IgD-negative memory B cell (primary cell): ENCODE results near the gene TASOR2. TPM values are rescaled to one million over a fixed set of nuclear protein-coding genes. Genes with fewer than 3 reads are reported as not detected.
A peak's percentile ranks its signal among the peaks of the same experiment; 100 is the strongest.

Experiments
- H3K27ac Mint-ChIP-seq, 3 donors: one replicate each; pipeline ENCODE4 v1.8.0; 2020 to 2022; ENCODE audit warnings: mild to moderate bottlenecking in 3 of 3, mixed read lengths in 3 of 3, moderate library complexity in 1 of 3
- H3K27me3 Mint-ChIP-seq: one replicate; pipeline ENCODE4 v1.8.0; 2021; ENCODE audit warnings: mixed read lengths
- H3K36me3 Mint-ChIP-seq: one replicate; pipeline ENCODE4 v1.8.0; 2020; ENCODE audit warnings: mild to moderate bottlenecking, mixed read lengths
- H3K4me1 Mint-ChIP-seq, 3 donors: one replicate each; pipeline ENCODE4 v1.8.0; 2020 to 2022; ENCODE audit warnings: mixed read lengths in 3 of 3, mild to moderate bottlenecking in 1 of 3
- H3K4me3 Mint-ChIP-seq, 4 donors: one replicate each; pipeline ENCODE4 v1.8.0; 2020 to 2022; ENCODE audit warnings: mild to moderate bottlenecking in 4 of 4, mixed read lengths in 4 of 4, moderate library complexity in 3 of 4
- H3K9me3 Mint-ChIP-seq, 3 donors: one replicate each; pipeline ENCODE4 v1.8.0; 2020 to 2021; ENCODE audit warnings: mixed read lengths in 3 of 3, mild to moderate bottlenecking in 1 of 3
- polyA plus RNA-seq: library from polyadenylated mRNA; unstranded; fragments of 300-500 nt; fragmentation: Illumina TruSeq; gene quantifications from one replicate; pipeline ENCODE4 v1.2.3, GENCODE V29; 2021

The TASOR2 gene
- polyA plus RNA-seq, 1 donor from 2014 or later, result 12.2 TPM

DNA sequence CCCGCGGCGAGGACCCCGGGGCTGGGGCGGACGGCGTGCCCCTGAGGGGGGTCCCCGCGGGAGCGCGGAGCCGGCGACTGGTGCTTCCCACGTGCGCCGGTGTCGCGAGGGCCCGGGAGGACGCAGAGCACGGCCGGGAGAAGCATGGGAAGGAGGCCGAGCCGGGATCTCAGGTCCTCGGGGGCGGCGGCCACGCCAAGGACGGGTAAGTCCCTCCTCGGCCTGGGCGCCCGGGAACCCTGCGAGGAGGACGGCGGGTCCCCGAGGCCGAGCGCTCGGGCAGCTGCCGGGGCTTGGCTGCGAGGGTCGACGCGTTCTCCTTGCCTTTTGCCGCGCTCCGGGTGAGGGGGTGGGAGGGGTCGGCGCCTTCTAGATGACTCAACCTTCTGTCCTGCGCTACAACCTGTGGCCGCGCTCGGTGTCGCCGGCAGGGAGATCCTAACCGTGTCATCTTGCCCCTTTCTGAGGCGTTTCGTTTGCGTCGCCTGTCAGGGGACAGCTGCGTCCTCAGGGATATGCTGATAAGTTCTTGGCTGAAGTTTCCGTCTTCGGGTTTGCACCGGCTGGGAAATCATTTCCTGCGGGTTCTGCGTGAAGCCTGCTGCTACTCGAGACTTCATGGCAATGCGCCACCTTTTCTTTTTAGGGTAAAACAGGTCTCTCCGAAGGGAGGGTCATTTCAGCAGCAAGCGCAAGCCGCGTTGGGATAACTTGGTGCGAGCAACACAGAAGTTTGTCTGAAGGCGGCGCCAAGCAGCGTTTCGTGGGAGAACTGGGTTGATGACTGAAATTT is 529 bp downstream of the TASOR2 start:
- Mint-ChIP-seq H3K4me3 (peak overlapping the region; percentile 91 to 97 (median 95)), H3K36me3 (no peaks in the 10 kb centered on the region), H3K27ac (peak overlapping the region; percentile 91 to 96 (median 92)), H3K27me3 (no peaks in the 10 kb centered on the region), H3K4me1 (peaks cover 19 to 39% (median 31%) of the 10 kb centered on the region in 3 donors), H3K9me3 (no peaks in the 10 kb centered on the region)

DNA sequence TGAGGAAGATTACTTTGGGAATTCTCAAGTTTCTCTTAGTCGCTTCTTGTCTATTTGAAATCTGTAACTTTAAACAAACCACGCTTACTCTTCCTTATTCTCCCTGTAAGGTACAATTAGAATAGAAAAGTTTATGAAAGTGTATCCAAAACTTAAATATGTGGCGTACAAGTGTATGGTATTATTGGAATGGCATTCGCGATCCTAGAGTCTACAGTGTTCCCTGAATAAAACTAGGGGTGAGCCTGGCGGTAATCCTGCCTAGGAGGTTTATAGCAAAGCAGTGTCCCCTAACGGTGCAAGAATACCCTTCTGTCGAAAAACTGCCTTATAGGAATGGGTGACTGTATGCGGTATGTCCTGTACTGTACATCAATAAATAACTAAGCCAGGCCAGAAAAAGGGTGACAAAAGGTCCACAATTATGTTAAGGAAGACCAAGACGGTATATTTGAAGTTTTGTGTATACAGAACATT is 1.2 kb downstream of the TASOR2 start:
- Mint-ChIP-seq H3K4me1 (peaks cover 23 to 42% (median 31%) of the 10 kb centered on the region in 3 donors), H3K9me3 (no peaks in the 10 kb centered on the region), H3K4me3 (peak overlapping the region; percentile 91 to 97 (median 95)), H3K27me3 (no peaks in the 10 kb centered on the region), H3K27ac (peak overlapping the region; percentile 91 to 95 (median 92)), H3K36me3 (no peaks in the 10 kb centered on the region)

DNA sequence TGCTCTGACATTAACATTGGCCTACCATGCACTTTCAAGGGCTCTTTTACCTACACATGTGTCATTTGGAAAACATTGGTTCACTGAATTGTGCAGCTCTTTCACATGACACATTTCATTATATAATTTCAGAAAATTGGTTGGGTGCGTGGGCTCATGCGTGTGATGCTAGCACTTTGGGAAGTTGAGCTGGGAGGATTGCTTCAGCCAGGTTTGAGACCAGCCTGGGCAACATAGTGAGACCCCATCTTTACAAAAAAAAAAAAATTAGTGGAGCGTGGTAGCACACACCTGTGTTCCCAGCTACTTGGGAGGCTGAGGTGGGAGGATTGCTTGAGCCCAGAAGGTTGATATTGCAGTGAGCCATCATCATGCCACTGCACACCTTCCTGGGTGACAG is 3.9 kb downstream of the TASOR2 start:
- peak overlapping the region in 2 of 3 donors; percentile 26 to 88 for H3K27ac Mint-ChIP-seq
- no peaks in the 10 kb centered on the region for H3K27me3 Mint-ChIP-seq
- H3K4me1 Mint-ChIP-seq, result peaks cover 38 to 48% (median 48%) of the 10 kb centered on the region in 3 donors
- H3K4me3 Mint-ChIP-seq, result peak overlapping the region in 3 of 4 donors; percentile 31 to 65 (median 63)
- H3K36me3 Mint-ChIP-seq, result no peaks in the 10 kb centered on the region
- no peaks in the 10 kb centered on the region for H3K9me3 Mint-ChIP-seq

DNA sequence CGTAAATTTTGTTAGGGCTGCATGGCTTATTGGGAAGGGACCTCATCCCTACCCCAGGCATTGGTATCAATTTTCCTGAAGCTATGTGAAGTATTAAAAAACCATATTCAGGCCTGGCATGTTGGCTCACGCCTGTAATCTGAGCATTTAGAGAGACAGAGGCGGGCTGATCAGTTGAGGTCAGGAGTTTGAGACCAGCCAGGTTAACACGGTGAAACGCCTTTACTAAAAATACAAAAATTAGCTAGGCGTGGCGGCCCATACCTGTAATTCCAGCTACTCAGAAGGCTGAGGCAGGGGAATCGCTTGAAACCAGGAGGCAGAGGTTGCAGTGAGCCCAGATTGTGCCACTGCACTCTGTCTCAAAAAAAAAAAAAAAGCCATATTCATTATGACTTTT is 7.1 kb downstream of the TASOR2 start:
- Mint-ChIP-seq H3K4me3 (peak overlapping the region in 3 of 4 donors; percentile 22 to 81 (median 61)), H3K27me3 (no peaks in the 10 kb centered on the region), H3K4me1 (peaks cover 43 to 52% (median 50%) of the 10 kb centered on the region in 3 donors), H3K36me3 (no peaks in the 10 kb centered on the region), H3K9me3 (no peaks in the 10 kb centered on the region), H3K27ac (peak overlapping the region in 2 of 3 donors; percentile 84 to 95)

DNA sequence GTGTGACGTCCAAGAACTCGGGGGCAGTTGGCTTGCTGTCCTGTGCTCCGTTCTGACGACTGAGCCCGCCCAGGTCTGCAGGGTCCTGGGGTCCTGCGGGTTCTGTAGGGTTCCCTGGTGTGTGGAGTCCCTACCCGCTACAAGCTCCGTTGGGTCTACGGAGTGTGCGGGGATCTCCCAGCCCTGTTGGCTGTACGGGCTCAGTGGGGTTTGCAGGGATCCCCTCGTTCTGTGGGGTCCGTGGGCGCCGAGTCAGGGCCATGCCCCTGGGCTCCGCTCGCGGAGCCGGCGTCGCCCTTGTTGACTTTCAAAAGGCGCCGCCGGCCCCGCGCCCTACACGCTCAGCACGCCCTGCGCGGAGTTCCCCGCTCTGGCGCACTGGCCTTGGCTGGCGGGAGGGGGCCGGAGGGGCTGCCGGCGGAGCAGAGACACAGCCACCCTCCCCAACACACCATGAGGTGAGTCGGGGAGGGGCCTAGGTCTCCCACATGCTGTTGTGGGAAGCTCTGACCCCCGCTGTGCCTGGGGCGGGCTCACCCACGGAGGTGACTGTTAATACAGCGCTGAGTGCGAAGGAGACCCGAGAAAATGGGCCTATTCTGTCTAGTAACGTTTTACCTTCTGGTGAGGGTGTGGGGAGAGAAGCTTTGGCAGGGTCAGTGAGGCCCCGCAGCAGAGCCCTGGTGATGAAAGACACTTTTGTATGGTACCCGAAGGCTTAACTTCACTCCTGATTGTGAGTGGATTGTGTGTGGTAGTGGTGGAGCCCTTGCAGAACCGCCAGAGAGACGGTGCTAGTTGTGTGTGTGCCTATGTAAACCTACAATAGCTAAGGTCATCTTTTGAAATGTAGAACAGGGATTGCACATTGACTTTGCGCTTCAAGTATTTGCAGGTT is 8.1 kb downstream of the TASOR2 start:
- Mint-ChIP-seq H3K36me3 (no peaks in the 10 kb centered on the region), H3K27me3 (no peaks in the 10 kb centered on the region)

DNA sequence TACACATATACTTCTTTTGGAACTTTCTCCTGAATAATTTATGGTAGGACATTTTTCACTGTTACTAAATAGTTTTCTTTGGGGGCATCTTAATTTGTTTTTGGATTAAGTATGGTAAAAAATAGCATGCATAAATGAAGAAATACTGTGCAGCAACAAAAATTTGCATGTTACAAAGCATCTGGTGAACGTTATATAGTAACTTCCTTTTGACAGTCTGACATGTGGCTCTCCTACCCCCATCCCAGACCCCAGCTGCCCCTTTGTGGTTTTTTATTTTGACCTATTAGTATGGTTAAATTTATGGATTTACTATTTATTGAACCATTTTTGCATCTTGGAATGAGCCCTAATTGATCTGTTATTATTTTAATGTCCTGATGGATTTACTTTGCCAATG is 9.9 kb downstream of the TASOR2 start:
- H3K4me1 Mint-ChIP-seq, result peaks cover 43 to 53% (median 46%) of the 10 kb centered on the region in 3 donors
- H3K4me3 Mint-ChIP-seq, result peak overlapping the region in 2 of 4 donors; percentile 18 to 77

More for the DNA sequence above, 8.1 kb downstream of the TASOR2 start:
- Mint-ChIP-seq H3K9me3 (no peaks in the 10 kb centered on the region), H3K4me3 (peak overlapping the region; percentile 22 to 92 (median 78)), H3K27ac (peak overlapping the region; percentile 84 to 95 (median 90)), H3K4me1 (peaks cover 46 to 60% (median 50%) of the 10 kb centered on the region in 3 donors)

DNA sequence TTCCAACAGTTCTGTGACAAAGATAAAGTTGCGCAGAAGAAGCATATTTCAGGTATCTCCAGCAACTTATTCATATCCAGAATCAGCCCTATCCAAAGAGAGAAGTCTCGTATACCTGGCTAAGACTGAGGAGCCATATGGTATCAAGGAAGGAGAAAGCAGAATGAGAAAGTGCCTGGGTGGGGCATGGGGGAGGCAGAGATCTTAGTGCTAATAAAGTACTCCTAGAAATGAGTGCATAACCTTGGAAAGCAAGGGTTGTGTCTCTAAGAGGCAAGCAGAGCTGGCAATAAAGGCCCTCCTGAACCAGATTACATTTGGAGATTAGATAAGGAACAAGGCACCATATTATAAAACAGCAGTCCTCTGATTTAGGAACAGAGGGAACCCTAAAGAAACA is 12.7 kb downstream of the TASOR2 start:
- H3K4me1 Mint-ChIP-seq, result peaks cover 31 to 47% (median 39%) of the 10 kb centered on the region in 3 donors
- no peak overlapping the region for H3K4me3 Mint-ChIP-seq
- no peaks in the 10 kb centered on the region for H3K9me3 Mint-ChIP-seq
- no peak overlapping the region for H3K27ac Mint-ChIP-seq
- H3K36me3 Mint-ChIP-seq, result no peaks in the 10 kb centered on the region
- H3K27me3 Mint-ChIP-seq, result no peaks in the 10 kb centered on the region

More for the DNA sequence above, 9.9 kb downstream of the TASOR2 start:
- Mint-ChIP-seq H3K27ac (no peak overlapping the region), H3K36me3 (no peaks in the 10 kb centered on the region), H3K27me3 (no peaks in the 10 kb centered on the region), H3K9me3 (no peaks in the 10 kb centered on the region)

DNA sequence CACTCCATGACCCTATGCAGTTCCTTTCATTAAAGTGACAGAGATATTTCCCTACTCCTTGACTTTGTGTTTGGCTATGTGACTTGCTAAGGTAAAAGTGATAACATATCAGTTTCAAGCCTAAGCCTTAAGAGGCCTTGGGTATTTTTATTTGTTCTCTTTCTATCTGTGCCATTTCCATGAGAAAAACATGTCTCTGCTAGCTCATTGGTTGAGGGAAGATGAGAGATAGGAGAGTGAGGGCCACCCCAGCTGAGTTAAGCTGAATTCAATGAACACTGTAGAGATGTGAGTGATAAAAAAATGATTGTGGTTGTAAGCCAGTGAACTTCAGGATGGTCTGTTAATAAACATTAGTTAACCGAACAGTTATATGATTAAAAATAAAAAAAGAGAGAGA is 13.4 kb downstream of the TASOR2 start:
- Mint-ChIP-seq H3K36me3 (no peaks in the 10 kb centered on the region), H3K4me1 (peaks cover 30 to 44% (median 36%) of the 10 kb centered on the region in 3 donors), H3K27me3 (no peaks in the 10 kb centered on the region), H3K9me3 (no peaks in the 10 kb centered on the region), H3K27ac (no peak overlapping the region), H3K4me3 (peak overlapping the region in 2 of 4 donors; percentile 29 to 52)

DNA sequence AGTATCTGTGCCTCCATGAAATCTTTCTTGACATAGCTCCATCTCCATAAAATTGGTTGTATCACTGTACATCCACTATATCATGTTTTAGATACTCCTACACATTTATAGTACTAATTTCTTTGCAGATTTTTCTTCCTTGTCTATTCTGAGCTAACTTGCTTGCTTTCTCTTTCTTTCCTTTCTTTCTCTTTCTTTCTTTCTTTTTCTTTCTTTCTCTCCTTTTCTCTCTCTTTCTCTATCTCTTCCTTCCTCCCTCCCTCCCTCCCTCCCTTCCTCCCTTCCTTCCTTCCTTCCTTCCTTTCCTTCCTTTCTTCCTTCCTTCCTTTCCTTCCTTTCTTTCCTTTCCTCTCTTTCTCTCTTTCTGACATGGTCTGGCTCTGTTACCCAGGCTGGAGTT is 23.7 kb downstream of the TASOR2 start:
- Mint-ChIP-seq H3K4me3 (no peak overlapping the region), H3K27ac (no peak overlapping the region), H3K9me3 (peaks cover 0 to 3% (median 0%) of the 10 kb centered on the region in 3 donors), H3K36me3 (peaks cover 4% of the 10 kb centered on the region), H3K27me3 (no peaks in the 10 kb centered on the region), H3K4me1 (peaks cover 42 to 56% (median 46%) of the 10 kb centered on the region in 3 donors)

DNA sequence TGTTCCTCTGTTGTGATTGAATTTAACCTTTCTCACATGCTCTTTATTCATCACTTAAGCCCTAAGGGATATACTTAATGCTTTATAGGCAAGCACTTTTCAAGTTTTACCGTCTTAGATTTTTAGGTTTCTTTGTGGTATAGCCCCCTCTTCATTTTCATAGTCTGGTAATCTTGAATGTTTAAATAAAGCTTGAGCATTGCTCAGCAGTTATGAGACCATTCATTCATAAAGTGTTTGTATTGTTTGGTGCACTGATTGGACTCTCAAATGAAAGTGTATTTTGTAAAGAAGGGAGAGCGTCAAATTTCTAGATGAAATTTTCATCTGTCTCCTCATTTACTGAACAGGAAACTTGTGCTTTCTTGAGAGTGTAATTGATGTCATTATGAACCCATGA is 25.2 kb downstream of the TASOR2 start:
- Mint-ChIP-seq H3K27ac (no peak overlapping the region), H3K27me3 (no peaks in the 10 kb centered on the region), H3K4me1 (peaks cover 45 to 61% (median 46%) of the 10 kb centered on the region in 3 donors), H3K4me3 (peak overlapping the region in 3 of 4 donors; percentile 3 to 54 (median 39)), H3K36me3 (peaks cover 4% of the 10 kb centered on the region), H3K9me3 (peaks cover 0 to 3% (median 0%) of the 10 kb centered on the region in 3 donors)

DNA sequence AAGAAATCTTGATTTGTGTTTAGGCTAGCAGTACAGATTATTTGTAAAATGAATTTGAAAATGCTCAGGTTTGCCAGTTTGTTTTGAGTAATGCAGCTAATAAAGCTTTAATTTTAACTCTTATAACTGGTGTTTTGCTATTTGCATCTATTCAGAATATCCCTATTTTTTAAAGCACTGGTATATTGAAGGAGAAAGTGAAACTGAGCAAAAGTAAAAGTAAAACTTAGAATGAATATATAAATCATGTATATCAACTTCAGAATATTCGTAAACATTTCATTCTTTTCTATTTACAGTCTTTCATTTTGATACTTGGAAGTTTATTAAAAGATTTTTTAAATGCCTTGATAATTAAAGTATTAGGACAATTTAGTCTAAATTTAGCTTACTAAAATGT is 26.2 kb downstream of the TASOR2 start:
- Mint-ChIP-seq H3K4me3 (peak overlapping the region in 3 of 4 donors; percentile 54 to 86 (median 81)), H3K36me3 (peaks cover 4% of the 10 kb centered on the region), H3K27me3 (no peaks in the 10 kb centered on the region), H3K9me3 (peaks cover 0 to 3% (median 0%) of the 10 kb centered on the region in 3 donors), H3K4me1 (peaks cover 46 to 65% (median 49%) of the 10 kb centered on the region in 3 donors), H3K27ac (no peak overlapping the region)

DNA sequence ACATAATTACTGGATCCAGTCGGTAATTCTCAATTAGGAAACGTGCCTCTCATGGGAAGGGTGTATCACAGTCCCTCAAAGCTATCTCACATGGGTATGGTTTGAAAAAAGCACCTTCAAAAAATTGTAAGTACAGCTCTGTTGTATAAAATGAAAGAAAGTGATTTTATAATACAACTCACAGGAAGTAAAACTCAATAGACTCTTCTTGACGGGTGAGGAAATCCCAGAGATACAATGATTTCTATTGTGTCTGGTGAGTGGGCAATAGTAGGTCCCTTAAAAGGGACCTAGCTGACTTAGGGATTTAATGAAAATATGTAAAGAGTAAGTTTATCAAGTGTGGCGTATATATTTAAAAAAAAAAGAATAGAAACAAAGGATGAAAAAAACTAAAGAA is 27.0 kb downstream of the TASOR2 start:
- peak overlapping the region in 3 of 4 donors; percentile 59 to 86 (median 81) for H3K4me3 Mint-ChIP-seq
- peaks cover 44 to 72% (median 54%) of the 10 kb centered on the region in 3 donors for H3K4me1 Mint-ChIP-seq
- H3K9me3 Mint-ChIP-seq, result peaks cover 0 to 3% (median 0%) of the 10 kb centered on the region in 3 donors
- H3K27me3 Mint-ChIP-seq, result no peaks in the 10 kb centered on the region
- peak overlapping the region in 1 of 3 donors; percentile 36 for H3K27ac Mint-ChIP-seq
- H3K36me3 Mint-ChIP-seq, result peaks cover 4% of the 10 kb centered on the region

DNA sequence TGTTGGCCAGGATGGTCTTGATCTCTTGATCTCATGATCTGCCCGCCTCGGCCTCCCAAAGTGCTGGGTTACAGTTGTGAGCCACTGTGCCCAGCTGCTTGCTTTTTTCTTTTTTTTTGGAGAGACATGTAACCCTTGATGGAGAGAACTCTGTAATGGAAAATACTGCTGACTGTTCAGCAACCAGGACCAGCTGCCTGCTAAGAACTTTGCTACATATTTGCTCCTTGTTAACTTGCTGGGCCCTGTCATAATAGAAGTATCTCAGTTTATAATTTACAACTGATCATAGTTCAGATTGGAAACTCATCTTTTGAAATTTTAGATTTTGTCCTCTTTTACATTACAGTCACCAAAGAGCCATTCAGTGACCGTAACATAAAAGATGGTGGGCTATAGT is 34.9 kb downstream of the TASOR2 start:
- Mint-ChIP-seq H3K27me3 (no peaks in the 10 kb centered on the region), H3K9me3 (no peaks in the 10 kb centered on the region), H3K27ac (no peak overlapping the region), H3K36me3 (peaks cover 5% of the 10 kb centered on the region), H3K4me1 (peaks cover 15 to 26% (median 20%) of the 10 kb centered on the region in 3 donors), H3K4me3 (no peak overlapping the region)

DNA sequence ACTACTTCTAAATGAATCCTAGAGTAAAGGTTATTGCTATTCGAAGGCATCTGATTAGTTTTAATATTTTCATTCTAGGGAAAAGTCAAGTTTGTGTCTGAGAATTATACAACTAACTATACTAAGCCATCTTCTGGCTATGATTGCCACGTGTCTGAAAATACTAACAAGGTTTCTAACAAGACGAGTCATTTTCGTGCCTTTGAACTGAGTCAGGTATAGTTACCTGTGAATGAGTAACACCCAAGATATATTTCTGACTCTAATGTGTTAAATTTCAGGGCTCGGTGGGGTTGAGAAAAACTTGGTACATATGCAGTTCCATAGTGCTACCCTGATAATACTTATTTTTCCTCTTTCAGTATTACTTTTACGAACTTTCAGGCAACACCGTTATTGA is 35.5 kb downstream of the TASOR2 start:
- Mint-ChIP-seq H3K9me3 (no peaks in the 10 kb centered on the region), H3K4me1 (peaks cover 12 to 21% (median 14%) of the 10 kb centered on the region in 3 donors), H3K36me3 (peaks cover 5% of the 10 kb centered on the region), H3K27me3 (no peaks in the 10 kb centered on the region), H3K4me3 (no peak overlapping the region), H3K27ac (no peak overlapping the region)
